Activated CD4-positive, alpha-beta T cell treated with anti-CD3 and anti-CD28 coated beads, Interleukin-2, Interleukin-4, amounts not matched to agents 100 ng/mL and 50 ng/mL, durations not matched to agents 16 hours and 8 hours (primary cell): Measurements from ENCODE around the gene NEUROG2.
"Not testable (repeated sequence)": the region's sequence is repeated elsewhere in the genome, so short reads cannot be mapped to it uniquely, and the experiment has no call there.

Experiments used
- DNase-seq: peaks from one replicate; pipeline ENCODE4 v3.0.0-alpha.2; 2020; ENCODE audit warnings: low spot score

NEUROG2 gene

GRCh38 chr4:112516066-112516470 is at the start of gene NEUROG2:
NEUROG2 (minus strand) TSS chr4:112516180; CDS start chr4:112515475, 705 bp downstream.
- DNase-seq, result no peak

- DNase-seq, result no peak
Observed at GRCh38 chr4:112564706-112565270, 48.8 kb upstream of the NEUROG2 start.

- DNase-seq, result no peak
Observed at GRCh38 chr4:112563431-112564200, 47.6 kb upstream of the NEUROG2 start.

- no peak for DNase-seq
Observed at GRCh38 chr4:112562254-112562879, 46.4 kb upstream of the NEUROG2 start.

GRCh38 chr4:112560084-112560483 is 44.1 kb upstream of the NEUROG2 start:
- DNase-seq, result no peak

GRCh38 chr4:112559053-112559452 is 43.1 kb upstream of the NEUROG2 start:
- DNase-seq, result no peak

- DNase-seq, result no peak
Observed at GRCh38 chr4:112557676-112558411, 41.9 kb upstream of the NEUROG2 start.

- DNase-seq, result not testable (repeated sequence)
Observed at GRCh38 chr4:112554271-112554670, 38.3 kb upstream of the NEUROG2 start.

GRCh38 chr4:112552668-112553067 is 36.7 kb upstream of the NEUROG2 start:
- no peak for DNase-seq

GRCh38 chr4:112550728-112551127 is 34.7 kb upstream of the NEUROG2 start:
- no peak for DNase-seq

- DNase-seq, result no peak
Observed at GRCh38 chr4:112546476-112546875, 30.5 kb upstream of the NEUROG2 start.

GRCh38 chr4:112545346-112545745 is 29.4 kb upstream of the NEUROG2 start:
- DNase-seq, result no peak

GRCh38 chr4:112540695-112541094 is 24.7 kb upstream of the NEUROG2 start:
- no peak for DNase-seq

GRCh38 chr4:112536123-112536522 is 20.1 kb upstream of the NEUROG2 start:
- no peak for DNase-seq

GRCh38 chr4:112532267-112532666 is 16.3 kb upstream of the NEUROG2 start:
- DNase-seq, result no peak

- no peak for DNase-seq
Observed at GRCh38 chr4:112531146-112531545, 15.2 kb upstream of the NEUROG2 start.

GRCh38 chr4:112526061-112526460 is 10.1 kb upstream of the NEUROG2 start:
- DNase-seq, result no peak

GRCh38 chr4:112523764-112524505 is 8.0 kb upstream of the NEUROG2 start:
- peak; percentile 81 for DNase-seq

- DNase-seq, result peak; percentile 34
Observed at GRCh38 chr4:112523008-112523721, 7.2 kb upstream of the NEUROG2 start.

GRCh38 chr4:112522431-112522830 is 6.5 kb upstream of the NEUROG2 start:
- not testable (repeated sequence) for DNase-seq
